Activated naive CD8-positive, alpha-beta T cell treated with anti-CD3 and anti-CD28 coated beads for 36 hours (primary cell): ENCODE data around the gene SLC39A11. TPM values are rescaled to one million over a fixed set of nuclear protein-coding genes. Genes with fewer than 3 reads are reported as not detected.
"Not testable (repeated sequence)": the region's sequence is repeated elsewhere in the genome, so short reads cannot be mapped to it uniquely, and the experiment has no call there.

Experiments
- DNase-seq: peaks from one replicate; pipeline ENCODE4 v3.0.0; 2021
- H3K27ac Mint-ChIP-seq: one replicate; pipeline ENCODE4 v1.8.0; 2022; ENCODE audit warnings: mild to moderate bottlenecking, moderate library complexity, mixed read lengths
- H3K27me3 Mint-ChIP-seq: one replicate; pipeline ENCODE4 v1.8.0; 2022; ENCODE audit warnings: mild to moderate bottlenecking, mixed read lengths
- H3K36me3 Mint-ChIP-seq: one replicate; pipeline ENCODE4 v1.8.0; 2021; ENCODE audit warnings: mild to moderate bottlenecking, mixed read lengths
- H3K4me1 Mint-ChIP-seq: one replicate; pipeline ENCODE4 v1.8.0; 2021; ENCODE audit warnings: mixed read lengths
- H3K4me3 Mint-ChIP-seq: one replicate; pipeline ENCODE4 v1.8.0; 2022; ENCODE audit warnings: mild to moderate bottlenecking, moderate library complexity, mixed read lengths
- H3K9me3 Mint-ChIP-seq: one replicate; pipeline ENCODE4 v1.8.0; 2022; ENCODE audit warnings: mixed read lengths
- total RNA-seq, 2 experiments: library from RNA; stranded (reverse); gene quantifications; one replicate each; pipeline ENCODE4 v1.2.3, GENCODE V29; 2021

SLC39A11 gene
- total RNA-seq, 2 experiments from 2014 or later: 15.3 to 15.4 TPM

DNA sequence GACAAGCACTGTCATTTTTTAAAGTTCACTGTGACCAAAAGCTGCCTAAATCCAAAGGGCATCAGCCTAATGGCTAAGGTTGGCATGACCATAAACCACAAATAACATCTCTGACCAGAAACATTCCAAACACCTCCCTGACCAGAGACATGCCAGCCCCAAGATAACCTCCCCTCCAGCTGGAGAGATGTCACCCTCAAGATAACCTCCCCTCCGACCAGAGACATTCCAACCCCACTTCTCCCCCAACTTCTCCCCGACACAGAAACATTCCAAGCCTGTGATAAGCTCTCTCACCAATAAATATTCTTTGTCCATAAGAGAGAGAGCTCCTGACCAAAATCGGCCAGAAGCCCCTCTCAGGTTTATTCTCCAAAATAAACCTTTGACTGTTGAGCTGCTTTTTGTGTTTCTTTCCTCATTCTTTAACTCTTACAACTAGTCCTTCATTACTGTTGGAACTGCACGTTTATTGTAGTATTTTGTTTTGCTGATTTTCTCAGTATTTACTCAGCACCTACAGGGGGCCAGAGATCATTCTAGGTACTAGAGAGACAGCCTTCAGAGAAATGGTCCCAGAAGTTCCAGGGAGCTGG, 325.6 kb downstream of the SLC39A11 start:
- Mint-ChIP-seq H3K36me3 (peaks cover 13% of the 10 kb centered on the region), H3K9me3 (peaks cover 3% of the 10 kb centered on the region), H3K27me3 (no peaks in the 10 kb centered on the region), H3K4me3 (no peak overlapping the region), H3K27ac (no peak overlapping the region), H3K4me1 (no peaks in the 10 kb centered on the region)
- DNase-seq: no peak

DNA sequence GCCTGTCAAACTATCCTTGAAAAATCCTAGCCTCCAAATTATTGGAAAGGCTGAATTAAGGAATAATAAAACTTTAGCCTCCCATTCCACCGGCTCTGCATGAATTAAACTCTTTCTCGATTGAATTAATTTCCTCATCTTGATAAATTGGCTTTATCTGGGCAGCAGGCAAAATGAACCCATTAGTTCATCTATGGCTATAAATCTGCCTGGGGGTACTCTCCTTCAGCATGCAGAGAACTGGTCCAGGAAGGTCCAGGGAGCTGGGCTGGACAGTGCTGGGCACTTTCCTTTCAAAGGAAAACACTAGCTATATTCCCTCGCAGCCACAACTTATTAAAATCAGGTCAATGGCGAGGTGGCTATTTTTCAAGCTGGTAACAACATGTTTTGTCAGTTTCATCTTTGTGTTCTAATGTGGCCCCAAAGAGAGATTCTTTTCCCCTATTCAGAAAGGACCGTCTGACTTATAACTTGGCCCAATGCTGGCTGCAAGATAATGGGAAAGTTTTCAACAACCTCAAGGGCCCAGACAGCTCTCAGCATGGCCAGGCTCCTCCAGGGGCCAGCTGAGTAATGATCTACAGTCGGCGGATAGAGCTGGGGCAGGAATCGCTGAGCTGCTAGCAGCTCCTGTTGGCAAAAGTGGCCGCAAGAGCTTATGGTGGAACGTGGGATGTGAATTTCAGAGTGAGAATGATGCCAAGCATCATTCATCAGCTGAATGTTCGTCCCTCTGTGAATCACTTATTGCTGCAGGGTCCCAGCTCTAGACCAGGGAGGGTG, 326.9 kb downstream of the SLC39A11 start:
- DNase-seq: no peak
- peaks cover 8% of the 10 kb centered on the region for H3K36me3 Mint-ChIP-seq
- no peak overlapping the region for H3K4me3 Mint-ChIP-seq

DNA sequence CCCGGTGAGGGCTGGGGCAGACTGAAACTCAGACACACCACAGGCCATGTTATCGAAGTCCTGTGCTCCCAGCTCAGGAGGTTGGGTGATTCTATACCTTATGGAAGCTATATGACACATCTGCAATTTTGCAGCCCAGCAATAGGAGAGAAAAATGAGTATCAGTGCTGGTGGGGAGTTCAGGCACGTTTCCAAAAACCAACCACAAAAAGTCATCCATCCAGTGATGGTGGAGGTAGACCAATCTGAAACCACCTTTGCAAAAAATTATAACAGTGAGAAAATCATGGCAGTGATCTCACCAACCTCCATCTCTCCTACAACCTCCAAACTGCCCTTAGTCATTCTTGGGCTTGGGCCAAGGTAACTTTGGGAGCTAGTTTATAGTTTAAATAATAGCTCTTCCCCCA, 327.9 kb downstream of the SLC39A11 start:
- no peak overlapping the region for H3K4me3 Mint-ChIP-seq
- no peaks in the 10 kb centered on the region for H3K4me1 Mint-ChIP-seq
- H3K9me3 Mint-ChIP-seq: no peaks in the 10 kb centered on the region
- H3K36me3 Mint-ChIP-seq: peaks cover 2% of the 10 kb centered on the region
- no peak overlapping the region for H3K27ac Mint-ChIP-seq
- no peak for DNase-seq
- H3K27me3 Mint-ChIP-seq: no peaks in the 10 kb centered on the region

More for the DNA sequence above, 326.9 kb downstream of the SLC39A11 start:
- Mint-ChIP-seq H3K27ac (no peak overlapping the region), H3K9me3 (peaks cover 2% of the 10 kb centered on the region), H3K4me1 (no peaks in the 10 kb centered on the region), H3K27me3 (no peaks in the 10 kb centered on the region)

DNA sequence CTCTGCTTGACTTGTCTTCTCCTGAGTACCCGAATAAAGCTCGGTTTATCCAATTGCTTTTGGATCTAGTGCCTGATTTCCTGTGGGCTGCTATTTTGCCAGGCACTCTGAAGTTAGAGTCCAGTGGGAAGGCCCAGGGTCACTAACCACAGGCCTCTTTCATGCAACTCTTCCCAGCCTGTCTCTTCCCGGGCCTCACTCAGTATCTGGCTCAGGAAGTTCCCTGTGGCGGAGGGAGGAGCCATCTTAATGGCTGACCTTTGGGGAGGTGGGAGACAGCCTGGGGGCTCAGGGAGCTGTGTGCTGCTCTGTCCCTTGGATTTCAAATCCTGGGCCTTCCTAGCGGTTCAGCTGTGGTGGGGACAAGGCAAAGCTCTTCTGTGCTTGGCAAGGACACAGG, 328.5 kb downstream of the SLC39A11 start:
- no peak overlapping the region for H3K4me3 Mint-ChIP-seq
- H3K27ac Mint-ChIP-seq: no peak overlapping the region
- no peaks in the 10 kb centered on the region for H3K4me1 Mint-ChIP-seq
- no peaks in the 10 kb centered on the region for H3K27me3 Mint-ChIP-seq
- H3K9me3 Mint-ChIP-seq: no peaks in the 10 kb centered on the region
- no peak for DNase-seq
- H3K36me3 Mint-ChIP-seq: peaks cover 2% of the 10 kb centered on the region

DNA sequence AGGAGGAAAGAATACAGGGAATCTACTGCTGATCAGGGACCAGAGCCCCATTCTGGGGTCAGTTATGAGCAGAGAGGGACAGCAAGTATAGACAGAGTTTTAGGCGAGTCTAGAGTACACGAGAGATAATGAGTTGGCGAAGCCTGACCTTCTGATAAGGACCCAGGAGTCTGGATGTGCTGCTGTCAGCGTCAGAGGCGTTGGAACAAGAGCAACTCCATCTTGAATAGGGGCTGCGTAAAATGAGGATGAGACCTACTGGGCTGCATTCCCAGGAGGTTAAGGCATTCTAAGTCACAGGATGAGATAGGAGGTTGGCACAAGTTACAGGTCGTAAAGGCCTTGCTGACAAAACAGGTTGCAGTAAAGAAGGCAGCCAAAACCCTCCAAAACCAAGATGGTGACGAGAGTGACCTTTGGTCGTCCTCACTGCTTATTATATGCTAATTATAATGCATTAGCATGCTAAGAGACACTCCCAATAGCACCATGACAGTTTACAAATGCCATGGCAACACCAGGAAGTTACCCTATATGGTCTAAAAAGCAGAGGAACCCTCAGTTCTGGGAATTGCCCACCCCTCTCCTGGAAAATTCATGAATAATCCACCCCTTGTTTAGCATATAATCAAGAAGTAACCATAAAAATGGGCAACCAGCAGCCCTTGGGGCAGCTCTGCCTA, 330.5 kb downstream of the SLC39A11 start:
- not testable (repeated sequence) for H3K4me1 Mint-ChIP-seq, H3K9me3 Mint-ChIP-seq, DNase-seq, H3K27me3 Mint-ChIP-seq, H3K36me3 Mint-ChIP-seq, H3K27ac Mint-ChIP-seq, H3K4me3 Mint-ChIP-seq

DNA sequence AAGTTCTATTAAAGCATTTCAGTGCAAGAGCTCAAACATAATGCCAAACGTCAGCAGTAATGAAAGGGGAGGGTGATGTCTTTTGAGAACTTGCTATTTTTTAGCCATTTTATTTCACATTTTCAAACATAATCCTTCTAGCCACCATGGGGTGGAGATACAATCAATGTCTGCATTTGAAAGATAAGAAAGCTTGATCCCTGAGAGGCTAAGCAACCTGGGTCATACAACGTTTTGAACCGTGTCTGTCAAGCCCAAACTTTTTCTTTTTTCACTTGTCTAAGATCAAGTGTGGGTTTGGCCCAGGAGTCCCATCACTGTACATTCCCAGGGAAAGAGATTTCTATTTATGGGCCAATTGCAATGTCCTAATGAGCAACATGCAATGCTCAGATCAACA, 331.1 kb downstream of the SLC39A11 start:
- Mint-ChIP-seq H3K36me3 (peaks cover 5% of the 10 kb centered on the region), H3K4me1 (no peaks in the 10 kb centered on the region), H3K27ac (no peak overlapping the region), H3K27me3 (no peaks in the 10 kb centered on the region), H3K4me3 (no peak overlapping the region), H3K9me3 (peaks cover 3% of the 10 kb centered on the region)
- DNase-seq: no peak

GRCh38 chr17:72760368-72760767, 332.1 kb downstream of the SLC39A11 start:
- Mint-ChIP-seq H3K27ac (no peak overlapping the region), H3K4me1 (no peaks in the 10 kb centered on the region), H3K27me3 (no peaks in the 10 kb centered on the region), H3K9me3 (peaks cover 4% of the 10 kb centered on the region), H3K4me3 (no peak overlapping the region), H3K36me3 (peaks cover 11% of the 10 kb centered on the region)
- no peak for DNase-seq

DNA sequence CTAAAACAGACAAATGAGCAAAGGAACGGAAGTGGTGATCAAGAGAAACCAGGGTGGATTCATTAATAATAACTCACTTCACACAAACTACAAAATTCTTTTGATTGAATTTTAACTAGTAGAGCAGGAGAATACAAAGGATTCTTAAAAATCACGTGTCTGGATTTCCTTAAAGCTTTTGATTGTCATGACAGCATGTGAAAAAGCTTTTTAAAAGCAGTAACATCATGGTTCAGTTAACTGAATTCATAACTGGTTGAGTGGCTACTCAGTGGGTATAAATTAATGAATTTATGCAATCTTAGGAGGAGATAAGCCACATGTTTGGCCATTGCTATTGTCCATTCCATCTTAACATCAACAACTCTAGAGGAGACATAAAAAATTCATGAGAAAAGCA, 333.2 kb downstream of the SLC39A11 start:
- H3K4me3 Mint-ChIP-seq: no peak overlapping the region

DNA sequence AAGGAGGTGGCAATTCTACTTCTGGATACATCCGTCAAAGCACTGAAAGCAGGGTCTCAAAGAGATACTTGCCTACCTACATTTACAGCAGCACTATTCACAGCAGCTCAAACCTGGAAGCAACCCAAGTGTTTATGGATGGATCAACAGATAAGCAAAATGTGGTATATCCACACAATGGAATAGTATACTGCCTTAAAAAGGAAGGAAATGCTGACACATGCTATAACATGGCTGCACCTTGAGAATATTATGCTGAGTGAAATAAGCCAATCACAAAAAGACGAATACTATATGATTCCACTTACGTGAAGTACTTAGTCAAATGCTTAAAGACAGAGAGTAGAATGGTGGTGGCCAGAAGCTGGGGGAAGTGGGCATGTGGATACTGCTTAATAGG, 336.2 kb downstream of the SLC39A11 start:
- Mint-ChIP-seq H3K4me3 (no peak overlapping the region), H3K4me1 (peaks cover 2% of the 10 kb centered on the region), H3K36me3 (peaks cover 9% of the 10 kb centered on the region), H3K27ac (no peak overlapping the region), H3K27me3 (no peaks in the 10 kb centered on the region), H3K9me3 (peaks cover 4% of the 10 kb centered on the region)
- no peak for DNase-seq

More for the DNA sequence above, 333.2 kb downstream of the SLC39A11 start:
- Mint-ChIP-seq H3K9me3 (peaks cover 4% of the 10 kb centered on the region), H3K27ac (no peak overlapping the region), H3K4me1 (no peaks in the 10 kb centered on the region), H3K36me3 (peaks cover 11% of the 10 kb centered on the region), H3K27me3 (no peaks in the 10 kb centered on the region)
- no peak for DNase-seq

DNA sequence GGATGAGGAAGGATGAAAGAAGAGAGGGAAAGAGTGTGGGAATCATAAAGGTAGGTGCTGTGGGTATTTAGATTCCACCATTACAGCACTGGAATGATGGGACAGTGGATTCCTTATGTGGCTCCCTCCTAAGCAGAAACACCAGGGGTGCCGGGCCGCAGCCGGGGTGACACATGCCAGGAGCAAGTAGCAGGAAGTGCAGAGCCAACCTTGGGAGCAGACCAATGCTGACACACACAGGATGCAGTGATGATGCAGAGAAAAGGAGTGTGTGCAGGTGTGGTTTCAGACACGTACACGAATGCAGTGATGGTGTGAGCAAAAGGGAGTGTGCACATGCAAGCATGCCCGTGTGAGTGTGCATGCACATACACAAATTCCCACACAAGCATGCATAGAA, 338.0 kb downstream of the SLC39A11 start:
- H3K27me3 Mint-ChIP-seq: no peaks in the 10 kb centered on the region
- H3K27ac Mint-ChIP-seq: no peak overlapping the region
- peaks cover 4% of the 10 kb centered on the region for H3K9me3 Mint-ChIP-seq
- peaks cover 9% of the 10 kb centered on the region for H3K36me3 Mint-ChIP-seq
- H3K4me3 Mint-ChIP-seq: no peak overlapping the region
- DNase-seq: no peak
- peaks cover 2% of the 10 kb centered on the region for H3K4me1 Mint-ChIP-seq

- Mint-ChIP-seq H3K36me3 (peaks cover 9% of the 10 kb centered on the region), H3K9me3 (peaks cover 4% of the 10 kb centered on the region), H3K4me3 (no peak overlapping the region), H3K4me1 (peaks cover 2% of the 10 kb centered on the region), H3K27ac (no peak overlapping the region), H3K27me3 (no peaks in the 10 kb centered on the region)
- DNase-seq: no peak
Measured at GRCh38 chr17:72751746-72752145, 340.7 kb downstream of the SLC39A11 start.

GRCh38 chr17:72749119-72749572, 343.3 kb downstream of the SLC39A11 start:
- Mint-ChIP-seq H3K4me1 (peaks cover 2% of the 10 kb centered on the region), H3K36me3 (no peaks in the 10 kb centered on the region), H3K27me3 (no peaks in the 10 kb centered on the region), H3K27ac (no peak overlapping the region), H3K4me3 (no peak overlapping the region), H3K9me3 (no peaks in the 10 kb centered on the region)
- no peak for DNase-seq

DNA sequence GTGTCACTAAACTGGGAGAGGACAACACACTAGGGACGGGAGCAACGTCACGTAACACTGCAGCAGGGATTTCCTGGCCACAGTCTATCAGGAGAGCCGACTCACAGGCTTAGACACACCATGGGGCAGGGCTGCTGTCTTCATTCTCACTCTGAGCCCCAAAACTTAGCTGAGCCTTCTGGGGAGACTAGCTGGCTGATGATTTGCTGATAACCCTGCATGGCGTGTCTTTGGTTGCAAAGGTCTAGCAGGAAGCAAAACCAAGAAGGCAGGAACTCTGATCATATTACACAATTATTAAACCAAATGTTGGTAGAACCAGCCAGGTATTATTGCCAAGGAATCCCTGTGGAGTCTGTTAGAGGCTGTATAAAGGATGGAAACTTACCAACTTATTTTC, 345.0 kb downstream of the SLC39A11 start:
- Mint-ChIP-seq H3K4me3 (no peak overlapping the region), H3K9me3 (no peaks in the 10 kb centered on the region), H3K27me3 (no peaks in the 10 kb centered on the region), H3K27ac (no peak overlapping the region), H3K36me3 (no peaks in the 10 kb centered on the region), H3K4me1 (peaks cover 2% of the 10 kb centered on the region)
- DNase-seq: no peak

- no peak for DNase-seq
- Mint-ChIP-seq H3K4me1 (no peaks in the 10 kb centered on the region), H3K27ac (no peak overlapping the region), H3K9me3 (no peaks in the 10 kb centered on the region), H3K36me3 (no peaks in the 10 kb centered on the region), H3K4me3 (no peak overlapping the region), H3K27me3 (no peaks in the 10 kb centered on the region)
Measured at GRCh38 chr17:72745241-72745640, 347.2 kb downstream of the SLC39A11 start.

DNA sequence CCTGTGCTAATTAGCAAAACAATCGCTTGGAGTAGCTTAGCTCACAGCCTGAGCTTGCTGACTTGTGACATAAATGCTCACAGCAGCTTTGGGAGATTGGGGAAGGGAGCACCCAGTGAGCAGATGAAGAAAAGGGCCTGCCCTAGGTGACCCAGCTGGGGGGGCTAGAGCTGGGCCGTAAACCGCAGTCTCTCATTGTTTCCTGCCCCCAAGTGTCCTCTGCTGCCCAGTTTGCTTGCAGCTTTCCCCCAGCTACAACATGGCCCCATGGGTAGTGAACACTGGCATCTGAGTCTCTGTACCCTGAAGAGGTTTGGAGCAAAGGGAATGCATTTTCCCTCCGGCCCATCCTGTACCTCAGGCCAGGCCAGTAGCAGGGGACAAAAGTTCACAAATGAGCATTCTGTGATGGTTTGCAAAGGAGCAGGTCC, 349.4 kb downstream of the SLC39A11 start:
- no peak overlapping the region for H3K27ac Mint-ChIP-seq
- H3K4me3 Mint-ChIP-seq: no peak overlapping the region
- H3K9me3 Mint-ChIP-seq: no peaks in the 10 kb centered on the region
- no peak for DNase-seq
- no peaks in the 10 kb centered on the region for H3K27me3 Mint-ChIP-seq
- H3K36me3 Mint-ChIP-seq: no peaks in the 10 kb centered on the region
- no peaks in the 10 kb centered on the region for H3K4me1 Mint-ChIP-seq
